Measurements from ENCODE around the gene KRTAP5-8.
"Not testable (repeated sequence)": the region's sequence is repeated elsewhere in the genome, so short reads cannot be mapped to it uniquely, and the experiment has no call there.

The KRTAP5-8 gene

DNA sequence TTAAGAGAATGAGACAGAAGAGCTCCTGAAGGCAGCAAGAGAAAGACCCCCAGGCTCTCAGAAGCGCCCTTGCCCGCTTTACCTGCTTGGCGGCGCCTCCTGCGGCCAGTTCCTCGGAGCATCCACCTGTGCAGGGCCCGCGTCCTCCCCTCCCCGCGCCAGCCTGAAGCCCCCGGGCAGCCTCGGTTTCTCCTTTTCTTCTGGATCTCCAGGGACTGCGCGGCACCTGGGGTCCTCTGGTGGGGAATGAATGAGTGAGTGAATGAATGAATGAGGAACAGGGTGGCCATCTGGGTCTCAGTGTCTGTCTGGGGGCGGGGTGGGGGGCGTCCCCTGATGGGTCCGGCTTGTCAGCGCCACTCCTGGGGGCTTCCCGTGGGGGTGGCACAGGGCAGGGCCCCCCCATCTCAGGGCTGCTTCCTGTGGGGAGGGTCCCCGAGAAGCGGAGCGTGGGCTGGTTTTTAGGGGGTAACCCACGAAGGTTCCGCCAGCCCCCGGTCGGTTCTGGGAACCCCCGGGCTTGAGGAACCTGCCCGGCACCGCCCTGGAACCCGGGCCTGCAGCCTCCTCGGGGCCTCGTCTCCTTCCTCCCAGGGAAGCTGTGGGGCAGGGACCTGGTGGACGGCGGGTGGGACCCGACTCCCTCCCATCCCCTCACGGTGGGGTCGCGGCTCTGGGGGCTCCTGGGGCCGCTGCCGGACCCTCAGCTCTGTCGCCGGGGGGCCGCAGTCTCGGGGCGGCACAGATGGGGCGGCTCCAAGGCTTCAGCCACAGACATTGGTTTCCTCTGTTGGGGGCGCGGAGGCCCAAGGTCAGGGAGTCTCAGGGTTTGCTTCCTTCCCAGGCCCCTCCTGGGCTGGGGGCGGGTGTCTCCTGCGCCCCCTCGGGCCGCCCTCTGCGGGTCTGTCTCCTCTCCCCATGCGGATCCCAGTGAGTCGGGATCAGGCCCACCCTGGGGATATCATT is 19.0 kb upstream of the KRTAP5-8 start:
- no peak for DNase-seq

DNA sequence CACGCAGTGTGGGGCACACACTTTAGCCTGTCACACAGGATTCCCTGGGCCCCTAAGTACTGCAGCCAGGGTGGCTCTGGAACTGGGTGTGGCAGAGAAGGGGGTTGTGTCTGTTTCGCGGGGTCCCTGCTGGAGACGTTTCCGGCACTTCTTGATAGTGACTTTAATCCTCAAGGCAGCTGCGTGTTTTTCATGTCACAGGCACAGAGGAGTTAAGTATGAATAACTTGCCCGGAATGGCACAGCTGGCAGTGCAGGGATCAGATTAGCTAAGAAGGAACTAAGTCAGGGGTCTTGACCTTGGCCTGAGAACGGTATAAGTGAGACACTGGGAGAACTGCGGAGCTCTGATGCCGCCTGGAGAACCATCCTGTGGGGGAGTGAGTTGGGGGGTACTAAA is 18.3 kb upstream of the KRTAP5-8 start:
- DNase-seq = no peak

DNA sequence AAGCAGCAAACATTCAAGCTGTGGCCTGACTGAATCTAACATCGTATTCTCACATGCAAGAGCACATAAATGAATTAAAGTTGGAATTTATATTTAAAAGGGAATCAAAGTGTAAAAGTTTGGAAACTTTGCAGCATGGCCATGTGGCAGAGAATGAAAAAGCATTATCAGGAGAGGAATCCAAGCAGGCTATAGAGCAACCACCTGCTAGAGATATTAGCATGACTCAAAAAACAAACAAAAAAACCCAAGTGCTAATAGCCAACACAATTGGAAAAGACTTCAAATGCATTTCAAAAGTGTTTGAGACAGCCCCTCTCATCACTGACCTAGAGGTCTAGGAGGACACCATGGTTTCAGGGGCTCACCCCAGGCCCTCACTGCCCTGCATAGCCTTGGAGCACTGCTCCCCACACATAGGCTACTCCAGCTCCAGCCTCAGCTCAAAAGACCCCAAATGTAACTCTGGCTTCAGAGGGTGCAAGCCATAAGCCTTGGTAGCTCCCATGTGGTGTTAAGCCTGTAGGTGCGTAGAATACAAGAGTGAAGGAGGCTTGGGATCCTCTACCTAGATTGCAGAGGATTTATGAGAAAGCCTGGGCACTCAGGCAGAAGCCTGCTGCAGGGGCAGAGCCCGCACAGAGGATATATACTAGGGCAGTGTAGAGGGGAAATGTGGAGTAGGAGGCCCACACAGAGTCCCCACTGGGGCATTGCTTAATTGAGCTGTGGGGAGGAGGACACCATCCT is 12.5 kb upstream of the KRTAP5-8 start:
- no peak for DNase-seq

DNA sequence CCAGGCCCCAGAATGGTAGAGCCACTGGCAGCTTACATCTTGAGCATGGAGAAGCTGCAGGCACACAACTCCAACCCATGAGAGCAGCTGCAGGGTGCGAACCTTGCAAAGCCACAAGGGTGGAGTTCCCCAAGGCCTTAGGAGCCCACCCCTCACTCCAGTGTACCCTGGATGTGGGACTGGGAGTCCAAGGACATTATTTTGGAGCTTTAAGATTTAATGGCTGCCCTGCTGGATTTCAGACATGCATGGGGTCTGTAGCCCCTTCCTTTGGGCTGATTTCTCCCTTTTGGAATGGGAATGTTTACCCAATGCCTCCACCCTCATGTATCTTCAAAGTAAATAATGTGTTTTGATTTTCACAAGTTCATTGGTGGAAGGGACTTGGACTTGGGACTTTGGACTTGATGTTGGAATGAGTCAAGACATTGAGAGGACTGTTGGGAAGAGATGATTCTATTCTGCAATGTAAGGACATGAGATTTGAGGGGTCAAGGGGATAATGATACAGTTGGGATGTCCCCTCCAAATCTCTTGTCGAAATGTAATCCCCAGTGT is 11.8 kb upstream of the KRTAP5-8 start:
- DNase-seq = no peak

GRCh38 chr11:71526796-71527575 is 10.8 kb upstream of the KRTAP5-8 start, which contains the start of gene KRTAP5-7:
Gene KRTAP5-7 (plus strand): TSS chr11:71527267. CDS start chr11:71527301, 34 bp downstream.
- DNase-seq = not testable (repeated sequence)

DNA sequence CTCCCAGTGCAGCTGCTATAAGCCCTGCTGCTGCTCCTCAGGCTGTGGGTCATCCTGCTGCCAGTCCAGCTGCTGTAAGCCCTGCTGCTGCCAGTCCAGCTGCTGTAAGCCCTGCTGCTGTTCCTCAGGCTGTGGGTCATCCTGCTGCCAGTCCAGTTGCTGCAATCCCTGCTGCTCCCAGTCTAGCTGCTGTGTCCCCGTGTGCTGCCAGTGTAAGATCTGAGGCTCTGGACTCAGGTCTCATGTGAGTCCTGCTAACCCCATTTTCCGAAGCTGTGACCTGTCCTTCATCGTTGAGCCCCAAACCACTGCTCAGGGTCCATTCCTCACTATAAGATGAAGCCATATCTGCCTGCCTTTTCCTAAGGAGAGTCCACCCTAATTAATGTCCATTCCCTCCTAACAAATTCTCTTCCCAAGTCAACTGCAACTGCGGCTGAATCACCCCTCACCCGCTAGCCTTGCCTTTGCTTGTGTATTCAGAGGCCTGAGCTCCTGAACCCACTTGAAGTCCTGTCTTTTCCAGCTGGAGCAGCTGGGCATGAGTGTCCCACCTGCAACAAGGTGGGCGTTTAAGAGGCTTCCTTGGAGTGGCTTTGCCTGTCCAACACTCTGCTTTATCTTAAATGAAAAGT is 10.1 kb upstream of the KRTAP5-8 start:
- no peak for DNase-seq

- no peak for DNase-seq
Observed at GRCh38 chr11:71530602-71531001, 7.2 kb upstream of the KRTAP5-8 start.

DNA sequence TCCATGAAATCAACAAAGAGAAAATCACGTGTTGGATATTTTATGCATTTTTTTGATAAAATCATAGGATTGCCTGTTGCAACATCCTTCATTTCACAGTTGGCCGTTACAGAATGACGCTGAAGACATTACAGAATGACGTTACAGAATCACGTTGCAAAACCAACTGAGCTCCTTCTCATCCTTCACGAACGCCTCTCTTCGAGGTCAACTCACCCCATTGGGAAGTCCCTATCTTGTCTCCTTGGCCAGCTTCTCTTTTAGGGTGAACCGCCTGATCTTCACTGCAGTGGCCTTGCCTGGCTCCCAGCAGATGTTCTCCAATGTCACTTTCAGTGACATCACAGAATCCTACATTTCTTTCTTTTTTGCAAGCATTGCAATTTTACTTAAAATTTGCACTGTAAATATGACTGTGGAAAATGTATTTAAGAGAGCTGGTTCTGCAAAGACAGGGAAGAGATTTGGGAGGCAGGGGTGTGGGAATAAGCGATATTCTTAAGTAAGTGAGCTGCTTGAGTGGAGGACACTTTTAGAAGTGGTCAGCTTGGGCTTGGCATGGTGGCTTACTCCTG is 5.7 kb upstream of the KRTAP5-8 start:
- no peak for DNase-seq

GRCh38 chr11:71534711-71535608 is 2.9 kb upstream of the KRTAP5-8 start:
- not testable (repeated sequence) for DNase-seq

GRCh38 chr11:71535825-71536224 is 2.0 kb upstream of the KRTAP5-8 start:
- no peak for DNase-seq

- no peak for DNase-seq
Observed at GRCh38 chr11:71537537-71537936, 288 bp upstream of the KRTAP5-8 start.

GRCh38 chr11:71538666-71538990 is 803 bp downstream of the KRTAP5-8 start:
- no peak for DNase-seq

GRCh38 chr11:71539017-71539416 is 1.2 kb downstream of the KRTAP5-8 start:
- no peak for DNase-seq

- DNase-seq = not testable (repeated sequence)
Observed at GRCh38 chr11:71539971-71540370, 2.1 kb downstream of the KRTAP5-8 start.

GRCh38 chr11:71540521-71541304 is 2.9 kb downstream of the KRTAP5-8 start:
- DNase-seq = not testable (repeated sequence)

GRCh38 chr11:71542382-71542781 is 4.6 kb downstream of the KRTAP5-8 start:
- no peak for DNase-seq

DNA sequence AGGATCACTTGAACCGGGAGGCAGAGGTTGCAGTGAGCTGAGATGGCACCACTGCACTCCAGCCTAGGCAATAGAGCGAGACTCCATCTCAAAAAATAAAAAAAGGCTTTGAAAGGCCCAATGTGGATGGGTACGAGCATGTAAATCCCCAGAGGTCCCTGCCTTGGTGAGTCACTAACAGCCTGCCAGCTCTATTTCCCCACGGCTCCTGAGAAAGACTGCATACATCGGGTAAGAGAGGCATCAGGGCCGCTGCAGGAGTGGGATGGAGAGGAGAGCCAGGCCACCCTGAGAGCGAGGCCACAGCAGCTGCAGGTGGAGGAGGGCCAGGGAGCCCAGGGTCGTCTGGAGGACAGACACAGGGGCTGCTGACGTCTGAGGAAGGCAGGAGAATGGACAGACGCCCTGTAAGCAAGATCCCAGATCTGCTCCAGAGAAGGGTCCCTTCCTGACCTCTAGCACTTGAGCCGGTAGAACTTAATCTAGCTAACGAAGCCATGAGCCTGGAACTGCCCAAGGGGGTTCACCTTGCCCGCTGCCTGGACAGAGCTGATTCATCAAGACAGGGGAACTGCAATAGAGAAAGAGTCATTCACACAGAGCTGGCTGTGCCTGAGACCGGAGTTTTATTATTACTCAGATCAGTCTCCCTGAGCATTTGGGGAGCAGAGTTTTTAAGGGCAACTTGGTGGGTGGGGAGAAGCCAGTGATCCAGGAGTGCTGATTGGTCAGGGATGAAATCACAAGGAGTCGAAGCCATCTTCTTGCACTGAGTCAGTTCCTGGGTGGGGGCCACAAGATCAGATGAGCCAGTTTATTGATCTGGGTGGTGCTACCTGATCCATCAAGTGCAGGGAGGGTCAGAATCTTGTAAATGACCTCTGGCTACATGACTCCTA is 5.3 kb downstream of the KRTAP5-8 start:
- DNase-seq = no peak

GRCh38 chr11:71543866-71544265 is 6.0 kb downstream of the KRTAP5-8 start:
- no peak for DNase-seq

Measured in NCI-H1092 treated with DMSO at 0.1 percent for 48 hours (cell line).